PC-9 (cell line): ENCODE measurements around the gene PRUNE2. TPM values are rescaled to one million over a fixed set of nuclear protein-coding genes. Genes with fewer than 3 reads are reported as not detected.
A peak's percentile ranks its signal among the peaks of the same experiment; 100 is the strongest.
"Not testable (repeated sequence)": the region's sequence is repeated elsewhere in the genome, so short reads cannot be mapped to it uniquely, and the experiment has no call there.

ENCODE experiments used
- BruUV-seq: library from RNA; stranded (reverse); fragments of 400-500 nt; replicated peaks from 2 replicates; lab custom pipeline; 2021; lab: Mats Ljungman, UMichigan
- CTCF ChIA-PET: fragments of 300-600 bp; sonication (Branson Sonifier 250); formaldehyde crosslinking; loops from one replicate; lab custom pipeline; 2022; ENCODE audit warnings: antibody characterized with exemption; lab: Charles Lee
- POLR2A ChIA-PET: fragments of 300-600 bp; sonication (Branson Sonifier 250); formaldehyde crosslinking; loops from one replicate; lab custom pipeline; 2022; ENCODE audit warnings: antibody characterized with exemption; ENCODE audit not compliant: unreplicated experiment; lab: Charles Lee
- DNase-seq, 2 experiments: peaks; one replicate each; pipeline versions ENCODE4 v3.0.0 to v3.0.0-alpha.2; 2015 to 2022; ENCODE audit warnings: mixed read lengths in 1 of 2
- H2AFZ ChIP-seq: fragments of 200-600 bp; sonication (generic); 2 replicates; pipeline ENCODE4 v1.8.1; 2017; ENCODE audit warnings: antibody characterized with exemption
- H3F3A ChIP-seq: fragments of 200-600 bp; sonication (generic); 2 replicates; pipeline ENCODE4 v1.8.1; 2017; ENCODE audit warnings: antibody characterized with exemption, mild to moderate bottlenecking, low read depth; ENCODE audit not compliant: insufficient read depth
- H3K27ac ChIP-seq: fragments of 200-600 bp; sonication (generic); 2 replicates; pipeline ENCODE4 v1.6.1; 2016; ENCODE audit warnings: mixed run types
- H3K27me3 ChIP-seq: fragments of 200-600 bp; sonication (generic); 2 replicates; pipeline ENCODE4 v1.6.1; 2016; ENCODE audit warnings: low read depth, mixed run types; ENCODE audit not compliant: insufficient read depth
- H3K36me3 ChIP-seq: fragments of 200-600 bp; sonication (generic); 2 replicates; pipeline ENCODE4 v1.6.1; 2016; ENCODE audit warnings: low read depth, mixed run types
- H3K4me1 ChIP-seq: fragments of 200-600 bp; sonication (generic); replicated peaks from 2 replicates; pipeline ENCODE4 v1.6.1; 2016; ENCODE audit warnings: mixed run types; ENCODE audit not compliant: insufficient read depth
- H3K4me2 ChIP-seq: fragments of 200-600 bp; sonication (generic); 2 replicates; pipeline ENCODE4 v1.6.1; 2017; ENCODE audit warnings: mixed run types
- H3K4me3 ChIP-seq: fragments of 200-600 bp; sonication (generic); 2 replicates; pipeline ENCODE4 v1.6.1; 2016; ENCODE audit warnings: mixed run types
- H3K79me2 ChIP-seq: fragments of 200-600 bp; sonication (generic); 2 replicates; pipeline ENCODE4 v1.6.1; 2017; ENCODE audit warnings: low read depth, mixed run types
- H3K9me2 ChIP-seq: fragments of 200-600 bp; sonication (generic); 2 replicates; pipeline ENCODE4 v1.8.1; 2017; ENCODE audit warnings: mild to moderate bottlenecking; ENCODE audit not compliant: insufficient read depth
- H3K9me3 ChIP-seq: fragments of 200-600 bp; sonication (generic); 2 replicates; pipeline ENCODE4 v1.8.1; 2016; ENCODE audit warnings: low read depth; ENCODE audit not compliant: insufficient read depth
- H4K20me1 ChIP-seq: fragments of 200-600 bp; sonication (generic); 2 replicates; pipeline ENCODE4 v1.8.1; 2017; ENCODE audit not compliant: insufficient read depth
- CTCF ChIP-seq: fragments of 200-600 bp; sonication (generic); conservative IDR thresholded peaks from 2 replicates; pipeline ENCODE4 v1.6.1; 2017; ENCODE audit warnings: mixed run types, antibody characterized with exemption, mild to moderate bottlenecking, moderate library complexity
- EZH2 ChIP-seq: fragments of 200-600 bp; sonication (generic); IDR thresholded peaks from 2 replicates; pipeline ENCODE4 v1.8.0; 2017; ENCODE audit warnings: antibody characterized with exemption, low read depth
- intact Hi-C: fragments of 100-400 bp; cut with micrococcal nuclease; formaldehyde crosslinking; loops from one replicate; pipeline ENCODE4 v1.10.0; 2022; ENCODE audit not compliant: unreplicated experiment
- total RNA-seq: library from RNA; stranded (reverse); gene quantifications from 2 replicates; pipeline ENCODE4 v1.2.3, GENCODE V29; 2021

The PRUNE2 gene
- total RNA-seq, 1 experiment from 2014 or later: 0.20 TPM

GRCh38 chr9:76598981-76599380 lies 306.9 kb downstream of the PRUNE2 start:
- CTCF ChIA-PET: no interaction called here
- no TSS peak for BruUV-seq

GRCh38 chr9:76595645-76596044 lies 310.3 kb downstream of the PRUNE2 start:
- ChIA-PET POLR2A (no interaction called here), CTCF (interaction anchor here (0.7 kb wide), 1 partner anchor 74 kb away, joined by 3 read pairs; no protein-coding TSS in a partner anchor)
- Histone ChIP-seq H4K20me1 (no peaks in the 10 kb centered on the region), H3F3A (no peaks in the 10 kb centered on the region), H3K9me2 (no peaks in the 10 kb centered on the region), H3K27ac (no peak overlapping the region), H3K9me3 (no peaks in the 10 kb centered on the region), H3K4me3 (no peak overlapping the region), H2AFZ (no peak overlapping the region), H3K79me2 (no peaks in the 10 kb centered on the region), H3K27me3 (no peaks in the 10 kb centered on the region), H3K4me1 (peaks cover 7% of the 10 kb centered on the region), H3K4me2 (peak overlapping the region; percentile 13), H3K36me3 (no peaks in the 10 kb centered on the region)
- TF ChIP-seq EZH2: no peak
- TF ChIP-seq CTCF: no peak
- BruUV-seq: no TSS peak
- DNase-seq: no peak
- intact Hi-C loops: no loop called here

More at GRCh38 chr9:76598981-76599380, 306.9 kb downstream of the PRUNE2 start:
- H3K36me3 ChIP-seq: no peaks in the 10 kb centered on the region
- intact Hi-C loops: no loop called here
- H3K79me2 ChIP-seq: no peaks in the 10 kb centered on the region
- no peaks in the 10 kb centered on the region for H3K9me3 ChIP-seq
- POLR2A ChIA-PET: no interaction called here
- H3K27ac ChIP-seq: no peak overlapping the region
- no peak overlapping the region for H3K4me2 ChIP-seq
- DNase-seq: no peak
- H4K20me1 ChIP-seq: no peaks in the 10 kb centered on the region
- peaks cover 7% of the 10 kb centered on the region for H3K4me1 ChIP-seq
- TF ChIP-seq CTCF (no peak), EZH2 (no peak)
- H3K9me2 ChIP-seq: no peaks in the 10 kb centered on the region
- no peaks in the 10 kb centered on the region for H3K27me3 ChIP-seq
- H3K4me3 ChIP-seq: no peak overlapping the region
- H2AFZ ChIP-seq: no peak overlapping the region
- H3F3A ChIP-seq: no peaks in the 10 kb centered on the region

- Histone ChIP-seq H3K4me2 (no peak overlapping the region), H2AFZ (no peak overlapping the region), H3F3A (no peaks in the 10 kb centered on the region), H3K79me2 (no peaks in the 10 kb centered on the region), H4K20me1 (no peaks in the 10 kb centered on the region), H3K27me3 (no peaks in the 10 kb centered on the region), H3K27ac (no peak overlapping the region), H3K9me2 (no peaks in the 10 kb centered on the region), H3K4me3 (no peak overlapping the region), H3K9me3 (no peaks in the 10 kb centered on the region), H3K4me1 (peaks cover 7% of the 10 kb centered on the region), H3K36me3 (no peaks in the 10 kb centered on the region)
- intact Hi-C loops: no loop called here
- POLR2A ChIA-PET: no interaction called here
- CTCF ChIA-PET: interaction anchor here (0.5 kb wide), 1 partner anchor 39 kb away, joined by 4 read pairs; no protein-coding TSS in a partner anchor
- TF ChIP-seq CTCF (no peak), EZH2 (no peak)
- no peak for DNase-seq
- BruUV-seq: no TSS peak
These were observed 311.0 kb downstream of the PRUNE2 start for GRCh38 chr9:76594764-76595424.

- H3K4me3 ChIP-seq, H3F3A ChIP-seq, intact Hi-C loops, DNase-seq, H3K27me3 ChIP-seq, CTCF ChIA-PET, BruUV-seq, H3K4me2 ChIP-seq, H4K20me1 ChIP-seq, H3K27ac ChIP-seq, H3K9me2 ChIP-seq, H3K4me1 ChIP-seq, H3K9me3 ChIP-seq, H3K79me2 ChIP-seq, H3K36me3 ChIP-seq, H2AFZ ChIP-seq: not testable (repeated sequence)
- POLR2A ChIA-PET: interaction anchor here (0.7 kb wide), 1 partner anchor 46 kb away, joined by 9 read pairs; no protein-coding TSS in a partner anchor
These were observed 311.8 kb downstream of the PRUNE2 start for GRCh38 chr9:76593961-76594735.
